Lower lobe of right lung (tissue), 2 donors: ENCODE measurements around the gene DIP2C. TPM values are rescaled to one million over a fixed set of nuclear protein-coding genes. Genes with fewer than 3 reads are reported as not detected.
"Not testable (repeated sequence)": the region's sequence is repeated elsewhere in the genome, so short reads cannot be mapped to it uniquely, and the experiment has no call there.

ENCODE experiments used
- ATAC-seq, 2 donors: fragments of 200-7000 bp; cut with Tn5 transposase; one replicate each; pipeline ENCODE4 v1.9.1; 2020 to 2022; ENCODE audit warnings: mild to moderate bottlenecking in 2 of 2, moderate library complexity in 2 of 2
- DNase-seq: peaks from one replicate; pipeline ENCODE4 v3.0.0-alpha.2; 2020
- H3K27ac ChIP-seq: fragments of 200-600 bp; one replicate; pipeline ENCODE4 v1.8.0; 2022
- H3K27me3 ChIP-seq: fragments of 200-600 bp; one replicate; pipeline ENCODE4 v1.8.0; 2022; ENCODE audit warnings: low read depth
- H3K36me3 ChIP-seq: fragments of 200-600 bp; one replicate; pipeline ENCODE4 v1.8.0; 2022; ENCODE audit warnings: mild to moderate bottlenecking
- H3K4me1 ChIP-seq: fragments of 200-600 bp; one replicate; pipeline ENCODE4 v1.8.0; 2022
- H3K4me3 ChIP-seq: fragments of 200-600 bp; one replicate; pipeline ENCODE4 v1.8.0; 2022; ENCODE audit warnings: mild to moderate bottlenecking
- H3K9me3 ChIP-seq: fragments of 200-600 bp; one replicate; pipeline ENCODE4 v1.8.0; 2022
- CTCF ChIP-seq: fragments of 200-600 bp; IDR thresholded peaks from one replicate; pipeline ENCODE4 v1.8.0; 2022; ENCODE audit warnings: antibody characterized with exemption, mild to moderate bottlenecking
- intact Hi-C: fragments of 100-400 bp; cut with DNase I; formaldehyde crosslinking; loops from one replicate; pipeline ENCODE4 v1.11.0; 2022
- total RNA-seq: library from RNA; stranded (reverse); fragmentation: NEBNext Ultra II Directional; extraction: Animal tissue kit (Norgen Biotek cat#: 25700); gene quantifications from one replicate; pipeline ENCODE4 v1.2.1, GENCODE V29; 2021
- donor health status: DM: no; HTN: yes; CAD: no; lungs with severe emphysema.

Gene DIP2C
- total RNA-seq, 1 donor from 2014 or later = 15.1 TPM

- peak in 1 of 2 donors; percentile 11 for ATAC-seq
- intact Hi-C loops = no loop called here
These were observed 290.5 kb downstream of the DIP2C start for GRCh38 chr10:398954-399353.

GRCh38 chr10:397321-398068 lies 292.0 kb downstream of the DIP2C start:
- DNase-seq (no peak), ATAC-seq (peak; percentile 83 to 84)
- Histone ChIP-seq H3K36me3 (no peaks in the 10 kb centered on the region), H3K4me1 (peaks cover 16% of the 10 kb centered on the region), H3K27me3 (no peaks in the 10 kb centered on the region), H3K4me3 (no peak overlapping the region), H3K27ac (no peak overlapping the region), H3K9me3 (no peaks in the 10 kb centered on the region)
- intact Hi-C loops = no loop called here
- TF ChIP-seq CTCF = no peak

More at GRCh38 chr10:398954-399353, 290.5 kb downstream of the DIP2C start:
- H3K4me1 ChIP-seq = peaks cover 16% of the 10 kb centered on the region
- H3K27me3 ChIP-seq = no peaks in the 10 kb centered on the region
- no peaks in the 10 kb centered on the region for H3K9me3 ChIP-seq
- H3K4me3 ChIP-seq = no peak overlapping the region
- H3K36me3 ChIP-seq = no peaks in the 10 kb centered on the region
- H3K27ac ChIP-seq = no peak overlapping the region
- no peak for DNase-seq
- TF ChIP-seq CTCF = no peak

GRCh38 chr10:396535-397220 lies 292.8 kb downstream of the DIP2C start:
- Histone ChIP-seq H3K36me3 (no peaks in the 10 kb centered on the region), H3K4me3 (no peak overlapping the region), H3K27ac (no peak overlapping the region), H3K27me3 (no peaks in the 10 kb centered on the region), H3K9me3 (no peaks in the 10 kb centered on the region), H3K4me1 (peaks cover 16% of the 10 kb centered on the region)
- no peak for ATAC-seq
- no peak for TF ChIP-seq CTCF
- no peak for DNase-seq
- intact Hi-C loops = no loop called here

GRCh38 chr10:396107-396506 lies 293.4 kb downstream of the DIP2C start:
- DNase-seq = no peak
- H3K4me3 ChIP-seq = no peak overlapping the region
- H3K9me3 ChIP-seq = no peaks in the 10 kb centered on the region
- peaks cover 16% of the 10 kb centered on the region for H3K4me1 ChIP-seq
- no peak for ATAC-seq
- no peak overlapping the region for H3K27ac ChIP-seq
- H3K36me3 ChIP-seq = no peaks in the 10 kb centered on the region
- H3K27me3 ChIP-seq = no peaks in the 10 kb centered on the region
- no peak for TF ChIP-seq CTCF
- intact Hi-C loops = no loop called here

- Histone ChIP-seq H3K27ac (no peak overlapping the region), H3K4me1 (peaks cover 16% of the 10 kb centered on the region), H3K27me3 (no peaks in the 10 kb centered on the region), H3K36me3 (peaks cover 2% of the 10 kb centered on the region), H3K4me3 (no peak overlapping the region), H3K9me3 (no peaks in the 10 kb centered on the region)
- no peak for DNase-seq
- TF ChIP-seq CTCF = no peak
- no peak for ATAC-seq
- intact Hi-C loops = no loop called here
These were observed 293.8 kb downstream of the DIP2C start for GRCh38 chr10:395665-396064.

GRCh38 chr10:394439-395101 lies 294.9 kb downstream of the DIP2C start:
- DNase-seq = not testable (repeated sequence)

More at GRCh38 chr10:394439-395101, 294.9 kb downstream of the DIP2C start:
- H3K27ac ChIP-seq, H3K27me3 ChIP-seq, intact Hi-C loops, H3K4me3 ChIP-seq, ATAC-seq, H3K9me3 ChIP-seq: not testable (repeated sequence)
- Histone ChIP-seq H3K36me3 (peaks cover 13% of the 10 kb centered on the region), H3K4me1 (peaks cover 16% of the 10 kb centered on the region)
